K562 (cell line): ENCODE results near the gene C5AR2. TPM values are rescaled to one million over a fixed set of nuclear protein-coding genes. Genes with fewer than 3 reads are reported as not detected.

Experiments
- BRF1 ChIP-seq: IDR thresholded peaks from 3 replicates; pipeline ENCODE4 v1.6.1; 2011; ENCODE audit warnings: borderline replicate concordance, mild to moderate bottlenecking; ENCODE audit not compliant: insufficient read length; ENCODE audit errors: extremely low read depth
- CBX3 ChIP-seq, 2 experiments: IDR thresholded peaks; 1 replicate in 1 of 2; 2 replicates in 1 of 2; pipeline ENCODE4 v1.6.1; 2012; ENCODE audit warnings: inconsistent platforms in 2 of 2, low read length in 2 of 2, borderline replicate concordance in 1 of 2, control low read depth in 1 of 2
- CREB1 ChIP-seq, 2 experiments: sonication (generic) in 1 of 2; formaldehyde crosslinking in 1 of 2; IDR thresholded peaks; 2 replicates each; pipeline versions ENCODE4 v1.6.1 to v1.8.0; 2012 to 2022; ENCODE audit warnings: inconsistent platforms in 1 of 2, mild to moderate bottlenecking in 1 of 2, missing genetic modification reagents in 1 of 2, moderate library complexity in 1 of 2
- ELF4 ChIP-seq: fragments of 450-650 bp; formaldehyde crosslinking; IDR thresholded peaks from 2 replicates; pipeline ENCODE4 v1.4.0; 2022; ENCODE audit warnings: missing genetic modification characterization
- LCOR ChIP-seq: sonication (generic); formaldehyde crosslinking; IDR thresholded peaks from 2 replicates; pipeline ENCODE4 v1.8.0; 2022; ENCODE audit warnings: mild to moderate bottlenecking, missing genetic modification reagents
- MYC ChIP-seq, 2 experiments: fragments of 250-450 bp in 1 of 2; sonication (Bioruptor Pico) in 1 of 2; IDR thresholded peaks; 2 replicates each; pipeline versions ENCODE4 v1.5.1 to v1.6.1; 2012 to 2021; ENCODE audit warnings: low read depth in 2 of 2, borderline replicate concordance in 1 of 2, improper control_type of control experiment in 1 of 2, low read length in 1 of 2, mild to moderate bottlenecking in 1 of 2, moderate library complexity in 1 of 2
- NFE2 ChIP-seq: IDR thresholded peaks from 2 replicates; pipeline ENCODE4 v1.6.1; 2014; ENCODE audit warnings: antibody characterized with exemption, low read depth
- NR2C2 ChIP-seq, 2 experiments: fragments of 200-800 bp in 1 of 2; sonication (Bioruptor generic) in 1 of 2; sonication (generic) in 1 of 2; formaldehyde crosslinking in 1 of 2; IDR thresholded peaks; 2 replicates each; pipeline versions ENCODE4 v1.6.1 to v1.8.0; 2016 to 2022; ENCODE audit warnings: mild to moderate bottlenecking in 1 of 2, missing compliant biosample characterization in 1 of 2, missing genetic modification characterization in 1 of 2, missing genetic modification reagents in 1 of 2
- PCBP1 ChIP-seq: fragments of 200-400 bp; formaldehyde crosslinking; IDR thresholded peaks from 2 replicates; pipeline ENCODE4 v1.6.1; 2018; ENCODE audit warnings: mild to moderate bottlenecking, low read depth, low read length; ENCODE audit not compliant: poor library complexity, severe bottlenecking
- RBM17 ChIP-seq: fragments of 200-400 bp; formaldehyde crosslinking; IDR thresholded peaks from 2 replicates; pipeline ENCODE4 v1.6.1; 2017; ENCODE audit warnings: low read depth, mild to moderate bottlenecking, low read length, borderline replicate concordance
- RBM25 ChIP-seq: fragments of 200-400 bp; formaldehyde crosslinking; IDR thresholded peaks from 2 replicates; pipeline ENCODE4 v1.6.1; 2018; ENCODE audit warnings: low read length, low read depth, moderate library complexity; ENCODE audit not compliant: severe bottlenecking
- TEAD1 ChIP-seq, 2 experiments: fragments of 450-650 bp in 1 of 2; sonication (generic) in 1 of 2; formaldehyde crosslinking; IDR thresholded peaks; 2 replicates each; pipeline versions ENCODE4 v1.4.0 to v1.8.0; 2020 to 2022; ENCODE audit warnings: mild to moderate bottlenecking in 2 of 2, missing genetic modification reagents in 1 of 2
- ZNF24 ChIP-seq: fragments of 450-650 bp; IDR thresholded peaks from 2 replicates; pipeline ENCODE4 v1.6.1; 2016
- ZNF551 ChIP-seq: fragments of 250-450 bp; sonication (Bioruptor Pico); IDR thresholded peaks from 2 replicates; pipeline ENCODE4 v1.5.0; 2021; ENCODE audit warnings: mild to moderate bottlenecking, moderate library complexity
- ZNF584 ChIP-seq: fragments of 200-800 bp; sonication (Bioruptor generic); IDR thresholded peaks from 2 replicates; pipeline ENCODE4 v1.6.1; 2016; ENCODE audit warnings: low read depth, mild to moderate bottlenecking, missing genetic modification characterization, missing compliant biosample characterization
- ZNF586 ChIP-seq: fragments of 450-650 bp; formaldehyde crosslinking; conservative IDR thresholded peaks from 2 replicates; pipeline ENCODE4 v1.4.0; 2020; ENCODE audit warnings: mild to moderate bottlenecking, moderate library complexity
- ZNF699 ChIP-seq: fragments of 250-450 bp; sonication (Bioruptor Pico); IDR thresholded peaks from 2 replicates; pipeline ENCODE4 v1.8.0; 2021; ENCODE audit warnings: mild to moderate bottlenecking, moderate library complexity; ENCODE audit not compliant: insufficient replicate concordance
- polyA plus RNA-seq, 8 experiments: library from polyadenylated mRNA; depleted of rRNA in 4 of 8; stranded (reverse) in 5 of 8; unstranded in 3 of 8; fragments of >200 nt; fragmentation: Nextera tagmentation in 2 of 8; fragmentation: Illumina TruSeq in 1 of 8; extraction: Ambion mirVana in 2 of 8; extraction: Trizol in 1 of 8; gene quantifications; 2 replicates each; pipeline versions ENCODE4 v1.2.1 to v1.2.3, GENCODE V29; 2011 to 2014; ENCODE audit warnings: inconsistent platforms in 1 of 8, missing spikeins in 1 of 8
- total RNA-seq, 7 experiments: library from RNA; depleted of rRNA in 6 of 7; stranded (reverse); fragments of >200 nt in 6 of 7; fragmentation: Illumina TruSeq in 2 of 7; extraction: Trizol in 2 of 7; gene quantifications; 2 replicates each; pipeline versions ENCODE4 v1.2.1 to v1.2.3, GENCODE V29; 2011 to 2021; ENCODE audit warnings: low replicate concordance in 1 of 7
- TF ChIP-seq, protein P1 (sequence below): fragments of 250-450 bp; sonication (Bioruptor Pico); IDR thresholded peaks from 2 replicates; pipeline ENCODE4 v1.9.0; 2021; ENCODE audit warnings: mild to moderate bottlenecking, inconsistent platforms
- TF ChIP-seq, protein P2 (sequence below): fragments of 200-800 bp; sonication (Bioruptor generic); IDR thresholded peaks from 2 replicates; pipeline ENCODE4 v1.6.1; 2017; ENCODE audit warnings: missing genetic modification characterization, missing compliant biosample characterization
- TF ChIP-seq, protein P3 (sequence below), 2 experiments: fragments of 200-800 bp in 1 of 2; sonication (Bioruptor generic) in 1 of 2; sonication (generic) in 1 of 2; formaldehyde crosslinking in 1 of 2; IDR thresholded peaks in 1 of 2; conservative IDR thresholded peaks in 1 of 2; 2 replicates each; pipeline versions ENCODE4 v1.5.0 to v1.6.1; 2016 to 2020; ENCODE audit warnings: missing compliant biosample characterization in 1 of 2, missing genetic modification characterization in 1 of 2, missing genetic modification reagents in 1 of 2

C5AR2 gene
- total and polyA plus RNA-seq, 9 of the 15 experiments (the other 6 are each of a cell fraction or from before 2014, with no cell fraction given), result 0.01 to 1.1 (median 0.13) TPM

DNA sequence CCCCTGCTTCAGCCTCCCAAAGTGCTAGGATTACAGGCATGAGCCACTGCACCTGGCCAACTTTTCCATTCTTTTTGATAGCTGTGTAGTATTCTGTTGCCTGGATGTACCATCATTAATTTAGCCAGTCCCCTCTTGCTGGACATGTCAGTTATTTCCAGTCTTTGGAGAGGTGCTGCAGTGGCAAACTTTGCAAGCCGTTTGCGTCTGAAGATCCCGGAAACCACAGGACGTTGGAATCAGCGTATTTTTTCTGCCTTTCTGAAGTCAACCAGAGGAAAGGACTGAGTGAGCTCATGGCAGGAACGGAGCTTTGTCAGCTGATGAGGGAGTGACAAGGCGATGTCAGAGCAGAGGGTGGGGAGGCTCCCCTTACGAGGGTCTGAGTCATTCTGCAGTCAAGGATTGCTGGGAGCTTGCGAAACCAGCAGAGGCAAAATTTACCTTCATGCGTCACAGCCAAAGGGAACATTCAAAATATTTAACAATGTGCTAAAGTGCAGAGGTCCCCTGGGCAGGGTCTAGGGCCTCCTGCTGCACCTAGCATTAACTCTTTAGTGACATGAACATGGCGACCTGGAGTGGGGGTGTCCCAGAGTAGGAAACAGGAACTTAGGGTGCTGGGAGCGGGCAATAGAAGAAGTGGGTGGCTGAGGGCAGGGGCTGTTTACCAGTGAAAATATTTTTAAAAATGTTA, 16.7 kb upstream of the C5AR2 start (continued):
- TF ChIP-seq CREB1 (IDR thresholded peaks at IDR 0.05) (peak; percentile 89), CREB1 (CRISPR knock-in tag; IDR thresholded peaks at IDR 0.05) (peak; percentile 83), ZNF551 (no peak), CBX3 (IDR thresholded peaks at IDR 0.05; ENCODE audit: borderline replicate concordance in 1 of 2, low read length in 2 of 2) (peak in 1 of 2 experiments; percentile 82; a peak in 2 of 3 replicates), ELF4 (CRISPR knock-in tag) (no peak), TEAD1 (CRISPR knock-in tag; IDR thresholded peaks at IDR 0.05) (peak; percentile 26 to 65; a peak in 2 of 4 replicates), ZNF584 (CRISPR knock-in tag) (peak; percentile 6; the same call in 1 of the 2 replicates), ZNF24 (peak; percentile 53; the same call in 1 of the 2 replicates), PCBP1 (no peak), ZNF699 (CRISPR knock-in tag) (no peak), NFE2 (peak; percentile 92), BRF1 (no peak), RBM17 (no peak), NR2C2 (CRISPR knock-in tag; IDR thresholded peaks at IDR 0.05) (no peak), NR2C2 (tag; IDR thresholded peaks at IDR 0.05) (peak; percentile 86), RBM25 (peak; percentile 61), ZNF586 (CRISPR knock-in tag) (peak; percentile 86), MYC (IDR thresholded peaks at IDR 0.05; ENCODE audit: low read depth, low read length) (peak; percentile 66), MYC (CRISPR knock-in tag; IDR thresholded peaks at IDR 0.05; ENCODE audit: borderline replicate concordance, low read depth) (no peak), LCOR (CRISPR knock-in tag) (0 out of 2 replicates have a peak, but pooled peaks have one; percentile 58)
- TF ChIP-seq, protein P1, sequence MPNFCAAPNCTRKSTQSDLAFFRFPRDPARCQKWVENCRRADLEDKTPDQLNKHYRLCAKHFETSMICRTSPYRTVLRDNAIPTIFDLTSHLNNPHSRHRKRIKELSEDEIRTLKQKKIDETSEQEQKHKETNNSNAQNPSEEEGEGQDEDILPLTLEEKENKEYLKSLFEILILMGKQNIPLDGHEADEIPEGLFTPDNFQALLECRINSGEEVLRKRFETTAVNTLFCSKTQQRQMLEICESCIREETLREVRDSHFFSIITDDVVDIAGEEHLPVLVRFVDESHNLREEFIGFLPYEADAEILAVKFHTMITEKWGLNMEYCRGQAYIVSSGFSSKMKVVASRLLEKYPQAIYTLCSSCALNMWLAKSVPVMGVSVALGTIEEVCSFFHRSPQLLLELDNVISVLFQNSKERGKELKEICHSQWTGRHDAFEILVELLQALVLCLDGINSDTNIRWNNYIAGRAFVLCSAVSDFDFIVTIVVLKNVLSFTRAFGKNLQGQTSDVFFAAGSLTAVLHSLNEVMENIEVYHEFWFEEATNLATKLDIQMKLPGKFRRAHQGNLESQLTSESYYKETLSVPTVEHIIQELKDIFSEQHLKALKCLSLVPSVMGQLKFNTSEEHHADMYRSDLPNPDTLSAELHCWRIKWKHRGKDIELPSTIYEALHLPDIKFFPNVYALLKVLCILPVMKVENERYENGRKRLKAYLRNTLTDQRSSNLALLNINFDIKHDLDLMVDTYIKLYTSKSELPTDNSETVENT (CRISPR knock-in tag), result no peak
- TF ChIP-seq, protein P2, sequence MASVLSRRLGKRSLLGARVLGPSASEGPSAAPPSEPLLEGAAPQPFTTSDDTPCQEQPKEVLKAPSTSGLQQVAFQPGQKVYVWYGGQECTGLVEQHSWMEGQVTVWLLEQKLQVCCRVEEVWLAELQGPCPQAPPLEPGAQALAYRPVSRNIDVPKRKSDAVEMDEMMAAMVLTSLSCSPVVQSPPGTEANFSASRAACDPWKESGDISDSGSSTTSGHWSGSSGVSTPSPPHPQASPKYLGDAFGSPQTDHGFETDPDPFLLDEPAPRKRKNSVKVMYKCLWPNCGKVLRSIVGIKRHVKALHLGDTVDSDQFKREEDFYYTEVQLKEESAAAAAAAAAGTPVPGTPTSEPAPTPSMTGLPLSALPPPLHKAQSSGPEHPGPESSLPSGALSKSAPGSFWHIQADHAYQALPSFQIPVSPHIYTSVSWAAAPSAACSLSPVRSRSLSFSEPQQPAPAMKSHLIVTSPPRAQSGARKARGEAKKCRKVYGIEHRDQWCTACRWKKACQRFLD (CRISPR knock-in tag), result peak; percentile 79; the same call in 1 of the 2 replicates
- TF ChIP-seq, protein P3, sequence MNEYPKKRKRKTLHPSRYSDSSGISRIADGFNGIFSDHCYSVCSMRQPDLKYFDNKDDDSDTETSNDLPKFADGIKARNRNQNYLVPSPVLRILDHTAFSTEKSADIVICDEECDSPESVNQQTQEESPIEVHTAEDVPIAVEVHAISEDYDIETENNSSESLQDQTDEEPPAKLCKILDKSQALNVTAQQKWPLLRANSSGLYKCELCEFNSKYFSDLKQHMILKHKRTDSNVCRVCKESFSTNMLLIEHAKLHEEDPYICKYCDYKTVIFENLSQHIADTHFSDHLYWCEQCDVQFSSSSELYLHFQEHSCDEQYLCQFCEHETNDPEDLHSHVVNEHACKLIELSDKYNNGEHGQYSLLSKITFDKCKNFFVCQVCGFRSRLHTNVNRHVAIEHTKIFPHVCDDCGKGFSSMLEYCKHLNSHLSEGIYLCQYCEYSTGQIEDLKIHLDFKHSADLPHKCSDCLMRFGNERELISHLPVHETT (CRISPR knock-in tag; conservative IDR thresholded peaks at IDR 0.05 in 1 of 2, IDR thresholded peaks at IDR 0.05 in 1 of 2), result peak in 1 of 2 experiments; percentile 68; a peak in 1 of 4 replicates
